ENCODE measurements around the gene RSRP1.

GRCh38 chr1:25232027-25232865 lies 15.0 kb downstream of the RSRP1 start, which contains the start of gene SYF2:
- TF ChIP-seq CTCF (optimal IDR thresholded peaks at IDR 0.05 in 1 of 3, IDR thresholded peaks at IDR 0.05 in 1 of 3, conservative IDR thresholded peaks at IDR 0.05 in 1 of 3; ENCODE audit: extremely low read depth in 1 of 3, insufficient read depth in 2 of 3, low read length in 3 of 3) (no peak), EZH2 (IDR thresholded peaks at IDR 0.05; ENCODE audit: low read length) (no peak)
